GM18498 (cell line): Measurements from ENCODE around the gene TMEM145.
A peak's percentile ranks its signal among the peaks of the same experiment; 100 is the strongest.
"Not testable (repeated sequence)": the region's sequence is repeated elsewhere in the genome, so short reads cannot be mapped to it uniquely, and the experiment has no call there.

Source experiments
- ATAC-seq: cut with Tn5 transposase; IDR thresholded peaks from one replicate; pipeline ENCODE4 v1.9.1; 2021; ENCODE audit warnings: mild to moderate bottlenecking, moderate library complexity; ENCODE audit not compliant: unreplicated experiment

Gene TMEM145

DNA sequence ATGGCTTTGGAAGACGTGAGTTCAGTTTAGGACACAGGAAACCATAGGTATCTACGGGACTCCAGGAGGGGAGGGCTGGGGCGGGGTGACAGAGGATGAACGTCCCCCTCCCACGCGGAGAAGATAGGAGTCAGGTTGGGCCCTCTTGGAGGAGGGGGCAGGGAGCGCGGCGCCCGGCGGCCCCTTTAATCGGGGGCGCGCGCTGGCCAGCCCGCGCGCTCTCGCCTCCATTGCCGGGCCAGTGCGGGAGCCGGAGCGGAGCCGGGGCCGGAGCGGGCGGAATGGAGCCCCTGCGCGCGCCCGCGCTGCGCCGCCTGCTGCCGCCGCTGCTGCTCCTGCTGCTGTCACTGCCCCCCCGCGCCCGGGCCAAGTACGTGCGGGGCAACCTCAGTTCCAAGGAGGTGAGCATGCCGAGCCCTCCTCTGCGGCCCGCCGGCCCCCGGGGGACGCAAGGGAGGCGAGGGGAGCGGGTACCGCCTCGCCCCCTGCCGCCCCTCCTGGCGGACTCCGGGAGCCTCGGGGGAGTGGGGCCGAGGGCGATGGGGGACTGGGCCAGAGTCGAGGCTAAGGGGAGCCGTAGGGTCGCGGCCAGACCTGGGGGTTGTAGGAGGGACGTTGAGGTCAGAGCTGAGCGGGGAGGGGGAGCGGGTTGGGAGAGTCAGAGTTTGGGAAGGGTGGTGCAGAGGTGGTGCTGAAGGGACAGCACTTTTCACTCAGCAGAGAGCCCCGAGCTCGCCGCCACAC is at the start of gene TMEM145:
TMEM145 (plus strand) TSS at position 214 of the 744 bp plus-strand sequence; CDS start at position 282, 68 bp downstream.
- no peak for ATAC-seq

- ATAC-seq: not testable (repeated sequence)
Observed at GRCh38 chr19:42266105-42266504, 47.0 kb upstream of the TMEM145 start.

DNA sequence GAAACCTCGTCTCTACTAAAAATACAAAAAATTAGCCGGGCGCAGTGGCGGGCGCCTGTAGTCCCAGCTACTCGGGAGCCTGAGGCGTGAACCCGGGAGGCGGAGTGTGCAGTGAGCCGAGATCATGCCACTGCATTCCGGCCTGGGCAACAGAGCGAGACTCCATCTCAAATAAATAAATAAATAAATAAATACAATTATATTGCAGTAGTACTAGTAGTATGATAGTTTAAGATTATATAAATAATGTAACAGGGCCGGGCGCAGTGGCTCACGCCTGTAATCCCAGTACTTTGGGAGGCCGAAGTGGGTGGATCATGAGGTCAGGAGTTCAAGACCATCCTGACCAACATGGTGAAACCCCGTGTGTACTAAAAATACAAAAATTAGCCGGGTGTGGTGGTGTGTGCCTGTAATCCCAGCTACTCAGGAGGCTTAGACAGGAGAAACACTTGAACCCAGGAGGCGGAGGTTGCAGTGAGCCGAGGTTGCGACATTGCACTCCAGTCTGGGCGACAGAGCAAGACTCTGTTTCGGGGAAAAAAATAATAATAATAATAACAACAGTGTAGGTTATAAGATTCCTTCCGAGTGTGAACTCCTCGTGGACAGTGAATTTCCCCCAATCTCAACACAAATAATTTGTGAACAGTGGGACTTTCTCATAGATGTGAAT is 46.0 kb upstream of the TMEM145 start:
- ATAC-seq: not testable (repeated sequence)

- no peak for ATAC-seq
Observed at GRCh38 chr19:42267644-42268141, 45.4 kb upstream of the TMEM145 start.

- ATAC-seq: peak; percentile 65
Observed at GRCh38 chr19:42268142-42268703, 44.9 kb upstream of the TMEM145 start.

DNA sequence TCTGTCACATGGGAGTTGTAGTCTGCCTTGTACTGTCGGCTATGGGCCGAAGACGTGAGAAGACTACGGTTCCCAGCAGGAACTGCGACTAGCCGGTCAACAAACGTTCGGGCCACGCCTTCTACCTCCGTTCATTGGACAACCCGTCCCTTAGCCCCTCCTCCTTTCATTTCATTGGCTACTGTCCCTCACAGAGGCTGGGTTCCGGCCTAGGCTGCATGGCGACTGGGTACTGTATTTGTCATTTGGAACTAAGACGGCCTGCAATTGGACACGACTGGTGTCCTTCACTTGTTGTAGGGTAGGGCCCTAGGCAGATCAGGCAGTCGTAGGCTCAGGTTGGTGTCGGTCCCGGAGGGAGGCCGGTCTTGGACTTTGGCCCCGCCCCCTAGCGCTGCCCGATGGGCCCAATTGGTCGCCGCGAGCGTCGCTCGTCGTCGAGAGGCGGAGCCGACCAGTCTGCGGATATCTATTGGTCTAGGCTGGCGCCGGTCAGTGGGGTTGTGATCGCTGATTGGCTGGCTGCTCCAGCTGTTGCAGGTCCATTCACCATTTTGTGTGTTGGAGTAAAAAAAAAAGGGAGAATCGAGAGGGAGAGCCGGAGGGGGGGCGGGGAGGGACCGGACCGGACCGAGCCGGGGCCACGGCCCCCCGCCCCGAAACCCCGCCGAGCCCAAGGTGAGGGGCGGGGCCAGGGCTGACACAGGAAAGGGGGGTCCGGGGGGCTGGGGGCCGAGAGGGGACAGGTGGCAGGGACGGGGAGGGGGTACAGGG is 44.2 kb upstream of the TMEM145 start, which contains the start of gene CIC:
CIC (plus strand) TSS at position 549 of the 774 bp plus-strand sequence. CDS start 2,532 bp downstream, outside the sequence.
- ATAC-seq: peak; percentile 80

GRCh38 chr19:42269478-42270345 is 43.4 kb upstream of the TMEM145 start:
- ATAC-seq: no peak

GRCh38 chr19:42270346-42271044 is 42.6 kb upstream of the TMEM145 start:
- no peak for ATAC-seq

DNA sequence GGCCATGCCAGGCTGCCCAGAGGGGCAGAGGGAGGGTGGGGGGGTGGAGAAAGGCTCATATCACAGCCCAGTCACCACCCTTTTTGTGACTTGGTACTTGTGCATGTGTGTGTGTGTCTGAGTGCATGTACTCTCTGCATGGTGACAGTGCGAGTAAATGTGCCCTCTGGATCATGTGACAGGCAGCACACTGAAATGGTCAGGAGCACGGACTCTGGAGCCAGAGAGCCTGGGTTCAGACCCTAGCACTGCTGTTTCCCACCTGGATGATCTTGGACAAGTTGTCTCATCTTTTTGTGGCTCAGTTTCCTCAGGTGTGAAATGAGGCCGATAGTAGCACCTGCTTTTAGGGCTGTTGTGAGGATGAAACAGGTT is 42.1 kb upstream of the TMEM145 start:
- ATAC-seq: no peak

- no peak for ATAC-seq
Observed at GRCh38 chr19:42271861-42272534, 41.1 kb upstream of the TMEM145 start.

DNA sequence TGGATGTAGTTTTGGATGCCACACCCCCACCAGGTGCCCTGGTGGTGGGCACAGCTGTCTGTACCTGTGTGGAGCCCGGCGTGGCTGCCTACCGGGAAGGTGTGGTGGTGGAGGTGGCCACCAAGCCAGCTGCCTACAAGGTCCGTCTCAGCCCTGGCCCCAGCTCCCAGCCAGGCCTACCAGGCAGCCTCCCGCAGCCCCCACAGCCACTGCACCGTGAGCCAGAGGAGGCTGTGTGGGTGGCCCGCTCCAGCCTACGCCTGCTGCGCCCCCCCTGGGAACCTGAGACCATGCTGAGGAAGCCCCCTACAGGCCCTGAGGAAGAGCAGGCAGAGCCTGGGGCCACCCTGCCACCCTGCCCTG is 40.6 kb upstream of the TMEM145 start:
- ATAC-seq: no peak

DNA sequence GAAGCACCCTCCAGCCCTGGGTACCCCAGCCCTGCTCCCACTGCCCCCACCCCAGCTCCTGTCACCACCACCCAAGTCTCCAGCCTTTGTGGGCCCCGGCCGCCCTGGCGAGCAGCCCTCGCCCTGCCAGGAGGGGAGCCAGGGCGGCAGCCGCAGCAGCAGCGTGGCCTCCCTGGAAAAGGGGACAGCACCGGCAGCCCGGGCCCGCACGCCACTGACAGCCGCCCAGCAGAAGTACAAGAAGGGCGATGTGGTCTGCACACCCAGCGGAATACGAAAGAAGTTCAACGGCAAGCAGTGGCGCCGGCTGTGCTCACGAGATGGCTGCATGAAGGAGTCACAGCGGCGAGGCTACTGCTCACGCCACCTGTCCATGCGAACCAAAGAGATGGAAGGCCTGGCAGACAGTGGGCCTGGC is 40.1 kb upstream of the TMEM145 start:
- ATAC-seq: no peak

GRCh38 chr19:42273407-42274064 is 39.6 kb upstream of the TMEM145 start:
- no peak for ATAC-seq

DNA sequence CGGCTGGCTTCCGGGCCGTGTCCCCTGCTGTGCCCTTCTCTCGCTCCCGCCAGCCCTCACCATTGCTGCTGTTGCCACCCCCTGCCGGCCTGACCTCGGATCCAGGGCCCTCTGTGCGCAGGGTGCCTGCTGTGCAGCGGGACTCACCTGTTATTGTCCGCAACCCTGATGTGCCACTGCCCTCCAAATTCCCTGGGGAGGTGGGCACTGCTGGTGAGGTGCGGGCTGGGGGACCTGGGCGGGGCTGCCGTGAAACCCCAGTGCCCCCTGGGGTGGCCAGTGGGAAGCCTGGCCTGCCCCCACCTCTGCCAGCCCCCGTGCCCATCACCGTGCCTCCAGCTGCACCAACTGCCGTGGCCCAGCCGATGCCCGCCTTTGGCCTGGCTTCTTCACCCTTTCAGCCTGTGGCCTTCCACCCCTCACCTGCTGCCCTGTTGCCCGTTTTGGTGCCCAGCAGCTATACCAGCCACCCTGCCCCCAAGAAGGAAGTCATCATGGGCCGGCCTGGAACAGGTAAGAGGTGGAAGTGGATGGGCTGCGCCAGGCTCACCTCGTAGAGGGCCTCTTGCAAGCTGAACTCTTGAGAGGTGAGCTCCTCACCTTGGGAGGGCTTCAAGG is 38.9 kb upstream of the TMEM145 start:
- ATAC-seq: no peak

DNA sequence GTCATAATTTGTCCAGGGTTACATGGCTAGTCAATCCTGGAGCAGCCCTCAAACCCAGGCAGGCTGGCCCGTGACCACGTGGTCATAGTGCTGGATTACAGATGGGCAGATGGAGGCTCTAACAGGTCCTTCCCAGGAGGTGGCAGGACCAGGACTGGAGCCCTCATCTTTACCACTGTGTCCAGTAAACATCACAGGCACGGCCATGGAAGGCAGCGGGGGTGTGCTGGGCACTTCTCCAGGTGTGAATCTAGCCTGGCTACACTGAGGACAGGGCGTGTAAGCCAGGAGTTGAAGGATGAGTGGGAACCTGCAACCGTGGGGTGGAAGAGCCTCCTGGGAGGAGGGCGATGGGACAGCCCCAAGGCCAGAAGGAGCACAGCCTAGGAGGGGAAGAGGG is 38.0 kb upstream of the TMEM145 start:
- ATAC-seq: no peak

GRCh38 chr19:42275517-42275916 is 37.6 kb upstream of the TMEM145 start:
- ATAC-seq: no peak

DNA sequence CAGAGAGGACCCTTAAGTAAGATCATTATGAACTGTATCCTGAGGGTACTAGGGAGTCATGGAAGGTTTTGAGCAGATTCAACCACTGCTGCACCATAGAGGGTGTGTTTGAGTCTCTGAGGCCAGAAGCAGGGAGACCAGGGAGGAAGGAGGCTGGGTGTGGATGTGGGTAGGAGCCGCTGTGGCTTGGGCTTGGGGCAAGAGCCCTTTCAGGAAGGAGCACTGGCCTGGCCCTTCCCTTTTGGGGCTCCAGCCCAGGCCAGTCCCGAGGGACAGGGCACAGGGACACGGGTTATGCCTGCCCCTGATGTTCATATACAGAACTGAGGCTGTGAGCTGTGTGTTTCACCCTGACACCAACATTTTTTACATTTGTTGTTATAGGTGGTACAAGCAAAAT is 36.8 kb upstream of the TMEM145 start:
- no peak for ATAC-seq

DNA sequence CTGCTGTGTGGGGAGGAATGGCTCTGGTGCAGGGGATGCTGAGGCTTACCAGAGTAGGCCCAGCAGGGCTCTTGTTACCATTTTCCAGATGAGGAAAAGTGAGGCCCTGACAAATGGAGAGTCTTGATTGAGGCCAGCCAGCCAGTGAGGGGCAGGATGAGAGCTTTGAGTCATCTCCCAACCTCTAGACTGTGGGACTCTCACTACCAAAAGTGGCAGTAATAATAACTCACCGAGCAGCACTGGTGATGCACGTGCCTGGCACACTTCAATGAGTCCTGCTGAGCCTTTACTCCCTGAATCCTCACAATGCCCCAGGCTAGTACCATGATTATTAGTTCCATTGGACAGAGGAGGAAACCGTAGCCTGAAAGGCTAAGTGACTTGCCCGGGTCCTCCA is 36.3 kb upstream of the TMEM145 start:
- no peak for ATAC-seq
